Activated CD4-positive, alpha-beta T cell treated with anti-CD3 and anti-CD28 coated beads, Interleukin-2, amount 10 ng/mL, durations not matched to agents 24 days and 14 days (primary cell): ENCODE results near the gene MARCO. TPM values are rescaled to one million over a fixed set of nuclear protein-coding genes. Genes with fewer than 3 reads are reported as not detected.

ENCODE experiments used
- DNase-seq: peaks from one replicate; pipeline ENCODE4 v3.0.0; 2022
- H3K27ac Mint-ChIP-seq: one replicate; pipeline ENCODE4 v1.8.0; 2022; ENCODE audit warnings: mild to moderate bottlenecking, mixed read lengths
- H3K27me3 Mint-ChIP-seq: one replicate; pipeline ENCODE4 v1.8.0; 2022; ENCODE audit warnings: mixed read lengths
- H3K36me3 Mint-ChIP-seq: one replicate; pipeline ENCODE4 v1.8.0; 2022; ENCODE audit warnings: low read depth, mild to moderate bottlenecking, mixed read lengths
- H3K4me1 Mint-ChIP-seq: one replicate; pipeline ENCODE4 v1.8.0; 2021; ENCODE audit warnings: mixed read lengths
- H3K4me3 Mint-ChIP-seq: one replicate; pipeline ENCODE4 v1.8.0; 2022; ENCODE audit warnings: mild to moderate bottlenecking, moderate library complexity, mixed read lengths
- H3K9me3 Mint-ChIP-seq: one replicate; pipeline ENCODE4 v1.8.0; 2021; ENCODE audit warnings: mixed read lengths
- intact Hi-C: fragments of 100-400 bp; cut with micrococcal nuclease; formaldehyde crosslinking; loops from one replicate; pipeline ENCODE4 v1.15.1; 2023
- total RNA-seq: library from RNA; stranded (reverse); gene quantifications from 2 replicates; pipeline ENCODE4 v1.2.3, GENCODE V29; 2022

Gene MARCO
- total RNA-seq, 1 donor from 2014 or later = not detected

- Mint-ChIP-seq H3K9me3 (no peaks in the 10 kb centered on the region), H3K4me1 (no peaks in the 10 kb centered on the region), H3K36me3 (no peaks in the 10 kb centered on the region)
Measured at GRCh38 chr2:118913803-118914645, 28.0 kb upstream of the MARCO start.

GRCh38 chr2:118914721-118915453 is 27.1 kb upstream of the MARCO start:
- Mint-ChIP-seq H3K36me3 (no peaks in the 10 kb centered on the region), H3K4me3 (no peak overlapping the region), H3K9me3 (no peaks in the 10 kb centered on the region), H3K27me3 (no peaks in the 10 kb centered on the region), H3K27ac (no peak overlapping the region), H3K4me1 (no peaks in the 10 kb centered on the region)
- intact Hi-C loops = no loop called here
- DNase-seq = peak; percentile 11

More at GRCh38 chr2:118913803-118914645, 28.0 kb upstream of the MARCO start:
- Mint-ChIP-seq H3K4me3 (no peak overlapping the region), H3K27me3 (no peaks in the 10 kb centered on the region), H3K27ac (no peak overlapping the region)
- peak; percentile 27 for DNase-seq
- intact Hi-C loops = no loop called here

- Mint-ChIP-seq H3K36me3 (no peaks in the 10 kb centered on the region), H3K27me3 (peaks cover 4% of the 10 kb centered on the region), H3K9me3 (no peaks in the 10 kb centered on the region), H3K4me1 (no peaks in the 10 kb centered on the region), H3K27ac (no peak overlapping the region), H3K4me3 (no peak overlapping the region)
- no peak for DNase-seq
- intact Hi-C loops = no loop called here
Measured at GRCh38 chr2:118918017-118918416, 24.0 kb upstream of the MARCO start.

GRCh38 chr2:118921646-118922045 is 20.3 kb upstream of the MARCO start:
- Mint-ChIP-seq H3K4me3 (no peak overlapping the region), H3K27ac (no peak overlapping the region), H3K4me1 (no peaks in the 10 kb centered on the region), H3K27me3 (peaks cover 4% of the 10 kb centered on the region), H3K9me3 (no peaks in the 10 kb centered on the region), H3K36me3 (no peaks in the 10 kb centered on the region)
- intact Hi-C loops = no loop called here
- no peak for DNase-seq

GRCh38 chr2:118922254-118922653 is 19.7 kb upstream of the MARCO start:
- intact Hi-C loops = no loop called here
- DNase-seq = no peak
- H3K36me3 Mint-ChIP-seq = no peaks in the 10 kb centered on the region
- no peak overlapping the region for H3K27ac Mint-ChIP-seq
- H3K9me3 Mint-ChIP-seq = no peaks in the 10 kb centered on the region
- H3K27me3 Mint-ChIP-seq = peaks cover 4% of the 10 kb centered on the region
- no peaks in the 10 kb centered on the region for H3K4me1 Mint-ChIP-seq
- no peak overlapping the region for H3K4me3 Mint-ChIP-seq

GRCh38 chr2:118923371-118923770 is 18.6 kb upstream of the MARCO start:
- H3K4me3 Mint-ChIP-seq = no peak overlapping the region
- H3K36me3 Mint-ChIP-seq = no peaks in the 10 kb centered on the region
- peaks cover 4% of the 10 kb centered on the region for H3K27me3 Mint-ChIP-seq
- intact Hi-C loops = no loop called here
- H3K9me3 Mint-ChIP-seq = no peaks in the 10 kb centered on the region
- no peak for DNase-seq
- no peak overlapping the region for H3K27ac Mint-ChIP-seq
- H3K4me1 Mint-ChIP-seq = no peaks in the 10 kb centered on the region

GRCh38 chr2:118925476-118925875 is 16.5 kb upstream of the MARCO start:
- Mint-ChIP-seq H3K27ac (no peak overlapping the region), H3K4me1 (no peaks in the 10 kb centered on the region), H3K4me3 (no peak overlapping the region), H3K36me3 (no peaks in the 10 kb centered on the region), H3K27me3 (peaks cover 4% of the 10 kb centered on the region), H3K9me3 (no peaks in the 10 kb centered on the region)
- intact Hi-C loops = no loop called here
- DNase-seq = no peak

GRCh38 chr2:118925981-118926380 is 16.0 kb upstream of the MARCO start:
- peaks cover 4% of the 10 kb centered on the region for H3K27me3 Mint-ChIP-seq
- intact Hi-C loops = no loop called here
- no peaks in the 10 kb centered on the region for H3K9me3 Mint-ChIP-seq
- DNase-seq = no peak
- no peaks in the 10 kb centered on the region for H3K4me1 Mint-ChIP-seq
- H3K4me3 Mint-ChIP-seq = no peak overlapping the region
- H3K27ac Mint-ChIP-seq = no peak overlapping the region
- H3K36me3 Mint-ChIP-seq = no peaks in the 10 kb centered on the region

GRCh38 chr2:118929059-118929458 is 12.9 kb upstream of the MARCO start:
- no peak overlapping the region for H3K27ac Mint-ChIP-seq
- intact Hi-C loops = no loop called here
- no peak for DNase-seq
- peaks cover 7% of the 10 kb centered on the region for H3K9me3 Mint-ChIP-seq
- no peaks in the 10 kb centered on the region for H3K36me3 Mint-ChIP-seq
- no peaks in the 10 kb centered on the region for H3K4me1 Mint-ChIP-seq
- no peaks in the 10 kb centered on the region for H3K27me3 Mint-ChIP-seq
- no peak overlapping the region for H3K4me3 Mint-ChIP-seq

- no peak for DNase-seq
- Mint-ChIP-seq H3K4me3 (no peak overlapping the region), H3K36me3 (no peaks in the 10 kb centered on the region), H3K27ac (no peak overlapping the region), H3K9me3 (peaks cover 7% of the 10 kb centered on the region), H3K4me1 (no peaks in the 10 kb centered on the region), H3K27me3 (no peaks in the 10 kb centered on the region)
- intact Hi-C loops = no loop called here
Measured at GRCh38 chr2:118932949-118933348, 9.0 kb upstream of the MARCO start.

- DNase-seq = no peak
- no peaks in the 10 kb centered on the region for H3K4me1 Mint-ChIP-seq
- no peaks in the 10 kb centered on the region for H3K27me3 Mint-ChIP-seq
- peaks cover 7% of the 10 kb centered on the region for H3K9me3 Mint-ChIP-seq
- H3K27ac Mint-ChIP-seq = no peak overlapping the region
- H3K36me3 Mint-ChIP-seq = no peaks in the 10 kb centered on the region
- H3K4me3 Mint-ChIP-seq = no peak overlapping the region
- intact Hi-C loops = no loop called here
Measured at GRCh38 chr2:118936306-118936705, 5.7 kb upstream of the MARCO start.

GRCh38 chr2:118936936-118937335 is 5.1 kb upstream of the MARCO start:
- H3K9me3 Mint-ChIP-seq = peaks cover 7% of the 10 kb centered on the region
- intact Hi-C loops = no loop called here
- no peaks in the 10 kb centered on the region for H3K36me3 Mint-ChIP-seq
- no peak overlapping the region for H3K4me3 Mint-ChIP-seq
- DNase-seq = no peak
- H3K4me1 Mint-ChIP-seq = no peaks in the 10 kb centered on the region
- no peak overlapping the region for H3K27ac Mint-ChIP-seq
- H3K27me3 Mint-ChIP-seq = no peaks in the 10 kb centered on the region

GRCh38 chr2:118937817-118938216 is 4.2 kb upstream of the MARCO start:
- no peak overlapping the region for H3K4me3 Mint-ChIP-seq
- intact Hi-C loops = no loop called here
- H3K4me1 Mint-ChIP-seq = no peaks in the 10 kb centered on the region
- H3K9me3 Mint-ChIP-seq = peaks cover 7% of the 10 kb centered on the region
- no peaks in the 10 kb centered on the region for H3K36me3 Mint-ChIP-seq
- DNase-seq = no peak
- H3K27me3 Mint-ChIP-seq = no peaks in the 10 kb centered on the region
- H3K27ac Mint-ChIP-seq = no peak overlapping the region

- no peak for DNase-seq
- Mint-ChIP-seq H3K27me3 (no peaks in the 10 kb centered on the region), H3K27ac (no peak overlapping the region), H3K4me1 (no peaks in the 10 kb centered on the region), H3K36me3 (no peaks in the 10 kb centered on the region), H3K9me3 (no peaks in the 10 kb centered on the region), H3K4me3 (no peak overlapping the region)
- intact Hi-C loops = no loop called here
Measured at GRCh38 chr2:118939994-118940393, 2.0 kb upstream of the MARCO start.
